Measurements from ENCODE around the gene DEF6. TPM values are rescaled to one million over a fixed set of nuclear protein-coding genes. Genes with fewer than 3 reads are reported as not detected.

The DEF6 gene
- polyA plus RNA-seq, 1 of the 3 experiments (the other 2 are of a cell fraction) = 0.13 TPM

GRCh38 chr6:35292494-35292893 lies 5.1 kb upstream of the DEF6 start:
- H3K4me1 ChIP-seq (ENCODE audit: control insufficient read depth in 1 of 2, insufficient read depth in 2 of 2, low read depth in 1 of 2, low read length in 1 of 2) = peaks cover 0 to 4% of the 10 kb centered on the region in 2 experiments; a peak in 1 of 4 replicates
- H3K4me3 ChIP-seq (ENCODE audit: low read depth in 2 of 2, low read length in 1 of 2) = no peak overlapping the region
- H3K9ac ChIP-seq = no peak overlapping the region
- 85% methylated on average over 13 of the region's 15 CpGs for WGBS (ENCODE audit: low lambda C conversion rate)
- peaks cover 16 to 75% of the 10 kb centered on the region in 2 experiments for H3K36me3 ChIP-seq (replicated peaks in 1 of 2; ENCODE audit: control insufficient read depth in 1 of 2, insufficient read depth in 2 of 2, low read length in 1 of 2)
- H3K4me2 ChIP-seq = no peak overlapping the region
- no peaks in the 10 kb centered on the region for H4K20me1 ChIP-seq (ENCODE audit: insufficient read depth)
- no peaks in the 10 kb centered on the region for H3K27me3 ChIP-seq (ENCODE audit: insufficient read depth)
- H2AFZ ChIP-seq (ENCODE audit: low read depth) = no peak overlapping the region
- DNase-seq = no peak
- TF ChIP-seq USF2 (IDR thresholded peaks at IDR 0.05; ENCODE audit: borderline replicate concordance, low read depth, low read length) = no peak
- TF ChIP-seq EP300 (IDR thresholded peaks at IDR 0.05; ENCODE audit: borderline replicate concordance in 1 of 2, low read depth in 1 of 2, low read length in 1 of 2) = no peak
- no peak for TF ChIP-seq NRF1 (IDR thresholded peaks at IDR 0.05; ENCODE audit: low read depth, low read length)
- TF ChIP-seq MEF2A (IDR thresholded peaks at IDR 0.05; ENCODE audit: borderline replicate concordance, low read depth) = no peak
- no peak for TF ChIP-seq EZH2phosphoT487 (IDR thresholded peaks at IDR 0.05; ENCODE audit: borderline replicate concordance, low read depth)
- TF ChIP-seq TAF1 (IDR thresholded peaks at IDR 0.05; ENCODE audit: borderline replicate concordance, low read depth, low read length) = no peak
- TF ChIP-seq POLR2AphosphoS5 (IDR thresholded peaks at IDR 0.05; ENCODE audit: low read depth, low read length) = no peak
- TF ChIP-seq TEAD4 (IDR thresholded peaks at IDR 0.05; ENCODE audit: borderline replicate concordance, insufficient read depth) = no peak
- no peak for TF ChIP-seq FOXM1 (IDR thresholded peaks at IDR 0.05; ENCODE audit: low read depth)
- TF ChIP-seq RCOR1 (IDR thresholded peaks at IDR 0.05; ENCODE audit: low read length) = no peak
- no peak for TF ChIP-seq ELF1 (IDR thresholded peaks at IDR 0.05)
- TF ChIP-seq NFIC (IDR thresholded peaks at IDR 0.05; ENCODE audit: borderline replicate concordance) = no peak
- no peak for TF ChIP-seq CTCF (IDR thresholded peaks at IDR 0.05)
- no peak for TF ChIP-seq PBX3 (IDR thresholded peaks at IDR 0.05)
- no peaks in the 10 kb centered on the region for H3K79me2 ChIP-seq (ENCODE audit: insufficient read depth)
- ChIA-PET POLR2A (no interaction called here), CTCF (interaction anchor here (0.8 to 7.2 kb wide), 10 partner anchors 15 to 445 kb away, joined by 3 to 61 read pairs (median 10); partner anchors contain the start of genes ARMC12, PPARD and RPL10A)
- H3K9me3 ChIP-seq = no peaks in the 10 kb centered on the region
- H3K27ac ChIP-seq (ENCODE audit: low read depth in 2 of 2, low read length in 1 of 2) = no peak overlapping the region
- no peaks in the 10 kb centered on the region for H3F3A ChIP-seq (replicated peaks; ENCODE audit: insufficient read depth)
- H3K9me2 ChIP-seq = no peaks in the 10 kb centered on the region

- H3K9ac ChIP-seq = no peak overlapping the region
- no peak overlapping the region for H3K4me2 ChIP-seq
- 81% methylated on average over 8 of the region's 9 CpGs for WGBS (ENCODE audit: low lambda C conversion rate)
- H3K36me3 ChIP-seq (replicated peaks in 1 of 2; ENCODE audit: control insufficient read depth in 1 of 2, insufficient read depth in 2 of 2, low read length in 1 of 2) = peaks cover 16 to 65% of the 10 kb centered on the region in 2 experiments
- H3K9me3 ChIP-seq = no peaks in the 10 kb centered on the region
- peaks cover 0 to 4% of the 10 kb centered on the region in 2 experiments; a peak in 1 of 4 replicates for H3K4me1 ChIP-seq (ENCODE audit: control insufficient read depth in 1 of 2, insufficient read depth in 2 of 2, low read depth in 1 of 2, low read length in 1 of 2)
- DNase-seq = no peak
- no peaks in the 10 kb centered on the region for H3K9me2 ChIP-seq
- no peaks in the 10 kb centered on the region for H3K27me3 ChIP-seq (ENCODE audit: insufficient read depth)
- no peak overlapping the region for H3K27ac ChIP-seq (ENCODE audit: low read depth in 2 of 2, low read length in 1 of 2)
- H3F3A ChIP-seq (replicated peaks; ENCODE audit: insufficient read depth) = no peaks in the 10 kb centered on the region
- ChIA-PET POLR2A (no interaction called here), CTCF (interaction anchor here (0.8 to 7.2 kb wide), 24 partner anchors 8 to 444 kb away, joined by 3 to 61 read pairs (median 6); partner anchors contain the start of genes ARMC12, FANCE, PPARD and RPL10A)
- no peaks in the 10 kb centered on the region for H3K79me2 ChIP-seq (ENCODE audit: insufficient read depth)
- no peaks in the 10 kb centered on the region for H4K20me1 ChIP-seq (ENCODE audit: insufficient read depth)
- no peak overlapping the region for H3K4me3 ChIP-seq (ENCODE audit: low read depth in 2 of 2, low read length in 1 of 2)
- no peak overlapping the region for H2AFZ ChIP-seq (ENCODE audit: low read depth)
- no peak for TF ChIP-seq RAD21 (IDR thresholded peaks at IDR 0.05; ENCODE audit: low read length)
- TF ChIP-seq FOXJ3 (CRISPR knock-in tag; IDR thresholded peaks at IDR 0.05) = no peak
- no peak for TF ChIP-seq EZH2phosphoT487 (IDR thresholded peaks at IDR 0.05; ENCODE audit: borderline replicate concordance, low read depth)
- TF ChIP-seq MXI1 (IDR thresholded peaks at IDR 0.05; ENCODE audit: low read depth, low read length) = no peak
- no peak for TF ChIP-seq USF2 (IDR thresholded peaks at IDR 0.05; ENCODE audit: borderline replicate concordance, low read depth, low read length)
- TF ChIP-seq ZBTB33 (IDR thresholded peaks at IDR 0.05; ENCODE audit: borderline replicate concordance, low read depth) = no peak
- TF ChIP-seq EP300 (IDR thresholded peaks at IDR 0.05; ENCODE audit: borderline replicate concordance in 1 of 2, low read depth in 1 of 2, low read length in 1 of 2) = no peak
- TF ChIP-seq SIN3A (IDR thresholded peaks at IDR 0.05; ENCODE audit: borderline replicate concordance, low read depth, low read length) = no peak
- no peak for TF ChIP-seq TAF1 (IDR thresholded peaks at IDR 0.05; ENCODE audit: borderline replicate concordance, low read depth, low read length)
- no peak for TF ChIP-seq GATA2 (CRISPR knock-in tag; IDR thresholded peaks at IDR 0.05)
- no peak for TF ChIP-seq ELF1 (IDR thresholded peaks at IDR 0.05)
Observed at GRCh38 chr6:35293681-35294080, 3.9 kb upstream of the DEF6 start.
